ENCODE measurements around the gene PDE4D.
A peak's percentile ranks its signal among the peaks of the same experiment; 100 is the strongest.
"Not testable (repeated sequence)": the region's sequence is repeated elsewhere in the genome, so short reads cannot be mapped to it uniquely, and the experiment has no call there.

PDE4D gene

DNA sequence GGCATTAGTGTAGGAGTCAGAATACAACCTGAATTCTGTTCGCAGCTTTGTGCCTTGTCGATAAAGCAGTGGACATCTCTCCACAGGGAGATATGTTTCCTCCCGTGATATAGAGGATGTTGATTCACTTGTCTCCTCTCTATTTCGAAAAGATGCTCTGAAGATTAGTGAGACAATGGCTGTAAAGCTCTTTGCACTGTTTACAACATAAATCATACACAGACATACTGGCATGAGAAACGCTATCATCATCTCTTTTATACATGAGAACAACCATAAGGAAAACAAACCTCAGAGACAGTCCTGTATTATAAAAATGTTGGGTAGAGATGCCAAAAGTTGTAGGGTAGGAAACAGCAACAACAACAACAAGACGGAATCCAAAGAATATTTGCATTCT is 803.2 kb downstream of the PDE4D start:
- no peak for DNase-seq

DNA sequence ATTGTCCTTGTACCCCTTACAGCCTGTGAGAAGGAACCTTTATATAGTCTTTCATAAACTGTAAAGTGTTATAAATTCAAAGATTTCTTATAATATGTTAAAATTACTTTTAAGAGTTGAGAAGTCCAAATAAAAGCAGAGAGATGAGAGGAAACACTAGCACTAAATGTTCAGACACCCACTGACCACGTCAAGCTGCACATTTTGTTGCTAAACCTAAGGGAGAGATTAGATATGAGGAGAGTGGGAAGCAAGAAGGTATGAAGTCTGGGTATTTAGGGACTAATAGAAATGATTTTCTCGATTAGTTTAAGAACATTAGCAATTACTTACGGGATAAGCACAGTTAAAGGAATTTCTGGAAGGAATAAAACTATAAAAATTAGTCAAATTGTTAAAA is 803.8 kb downstream of the PDE4D start:
- no peak for DNase-seq

DNA sequence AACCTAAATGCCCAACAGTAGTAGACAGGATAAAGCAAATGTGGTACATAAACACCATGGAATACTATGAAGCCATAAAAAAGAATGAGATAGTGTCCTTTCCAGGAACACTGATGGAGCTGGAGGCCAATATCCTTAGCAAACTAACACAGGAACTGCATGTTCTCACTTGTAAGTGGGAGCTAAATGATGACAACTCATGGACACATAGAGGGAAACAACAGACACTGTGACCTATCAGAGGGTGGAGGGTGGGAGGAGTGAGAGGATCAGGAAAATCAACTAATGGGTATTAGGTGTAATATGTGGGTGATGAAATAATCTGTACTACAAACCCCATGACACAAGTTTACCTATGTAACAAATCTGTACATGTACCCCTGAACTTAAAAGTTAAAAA is 805.0 kb downstream of the PDE4D start:
- no peak for DNase-seq

DNA sequence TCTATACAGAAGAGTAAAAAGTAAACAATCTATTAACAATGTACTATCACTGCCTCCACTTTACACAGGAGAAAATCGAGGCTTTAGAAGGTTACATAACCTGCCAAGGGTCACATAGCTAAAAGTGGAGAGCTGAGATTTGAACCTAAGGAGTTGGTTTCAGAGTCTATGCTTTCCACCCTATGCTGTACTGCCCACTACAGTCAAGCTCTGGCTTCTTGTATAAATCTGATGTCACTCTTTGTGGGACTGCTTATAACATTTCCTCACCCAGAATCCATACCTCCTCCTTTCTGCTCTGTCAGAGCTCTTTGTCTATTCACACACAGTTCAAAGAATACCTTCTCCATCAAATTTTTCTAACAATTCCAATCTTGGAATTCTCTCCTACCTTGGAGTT is 807.5 kb downstream of the PDE4D start:
- no peak for DNase-seq

DNA sequence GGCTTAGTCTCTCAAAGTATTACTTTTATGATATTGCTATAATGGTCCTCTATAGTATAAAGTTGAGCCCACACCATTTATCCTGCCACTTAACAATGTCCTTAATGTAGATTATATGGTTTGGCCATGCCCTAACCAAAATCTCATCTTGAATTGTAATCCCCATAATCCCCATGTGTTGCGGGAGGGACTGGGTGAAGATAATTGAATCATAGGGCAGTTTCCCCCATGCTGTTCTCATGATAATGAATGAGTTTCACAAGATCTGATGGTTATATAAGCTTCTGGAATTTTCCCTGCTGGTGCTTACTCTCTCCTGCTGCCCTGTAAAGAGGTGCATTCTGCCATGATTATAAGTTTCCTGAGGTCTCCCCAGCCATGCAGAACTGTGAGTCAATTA is 811.8 kb downstream of the PDE4D start:
- DNase-seq: peak; percentile 94

DNA sequence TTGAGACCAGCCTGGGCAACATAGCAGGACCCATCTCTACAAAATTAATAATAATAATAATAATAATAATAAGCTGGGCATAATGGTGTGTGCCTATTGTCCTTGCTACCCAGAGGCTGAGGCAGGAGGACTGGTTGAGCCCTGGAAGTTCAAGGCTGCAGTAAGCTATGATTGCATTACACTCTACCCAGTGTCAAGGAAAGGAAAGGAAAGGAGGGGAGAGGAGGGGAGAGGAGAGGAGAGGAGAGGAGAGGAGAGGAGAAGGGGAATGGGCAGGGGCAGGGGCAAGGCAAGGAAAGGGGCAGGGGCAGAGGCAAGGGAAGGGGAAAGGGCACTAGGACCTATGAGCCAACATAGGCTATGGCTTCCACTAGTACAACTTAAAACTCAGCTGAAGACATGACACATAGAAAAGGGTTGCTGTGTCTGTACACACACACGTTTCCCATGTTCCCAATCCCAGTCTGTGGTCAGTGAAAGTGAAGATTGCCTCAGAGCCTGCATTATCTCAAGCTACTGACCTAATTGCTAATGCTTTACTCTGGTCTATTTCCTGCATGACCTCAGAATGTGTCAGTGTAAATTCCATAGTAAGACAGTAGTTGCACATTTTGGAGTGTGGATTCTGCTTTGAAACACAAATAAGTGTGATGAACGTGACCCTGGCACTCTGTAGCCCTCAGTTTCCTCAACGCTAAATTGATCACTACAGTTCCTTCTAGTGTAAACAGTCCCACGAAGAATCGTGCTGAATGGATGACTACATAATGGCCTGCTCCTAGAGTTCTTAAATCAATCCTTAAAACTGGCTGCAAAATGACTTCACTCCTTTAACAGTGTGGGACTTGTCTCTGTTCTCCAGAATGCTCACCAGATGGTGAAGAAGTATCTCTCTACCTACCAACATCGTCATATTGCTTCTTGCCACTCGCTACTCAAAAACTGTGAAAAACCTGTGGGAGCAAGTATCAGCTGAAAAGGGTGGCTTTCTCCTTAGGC is 813.6 kb downstream of the PDE4D start:
- DNase-seq: peak; percentile 21

DNA sequence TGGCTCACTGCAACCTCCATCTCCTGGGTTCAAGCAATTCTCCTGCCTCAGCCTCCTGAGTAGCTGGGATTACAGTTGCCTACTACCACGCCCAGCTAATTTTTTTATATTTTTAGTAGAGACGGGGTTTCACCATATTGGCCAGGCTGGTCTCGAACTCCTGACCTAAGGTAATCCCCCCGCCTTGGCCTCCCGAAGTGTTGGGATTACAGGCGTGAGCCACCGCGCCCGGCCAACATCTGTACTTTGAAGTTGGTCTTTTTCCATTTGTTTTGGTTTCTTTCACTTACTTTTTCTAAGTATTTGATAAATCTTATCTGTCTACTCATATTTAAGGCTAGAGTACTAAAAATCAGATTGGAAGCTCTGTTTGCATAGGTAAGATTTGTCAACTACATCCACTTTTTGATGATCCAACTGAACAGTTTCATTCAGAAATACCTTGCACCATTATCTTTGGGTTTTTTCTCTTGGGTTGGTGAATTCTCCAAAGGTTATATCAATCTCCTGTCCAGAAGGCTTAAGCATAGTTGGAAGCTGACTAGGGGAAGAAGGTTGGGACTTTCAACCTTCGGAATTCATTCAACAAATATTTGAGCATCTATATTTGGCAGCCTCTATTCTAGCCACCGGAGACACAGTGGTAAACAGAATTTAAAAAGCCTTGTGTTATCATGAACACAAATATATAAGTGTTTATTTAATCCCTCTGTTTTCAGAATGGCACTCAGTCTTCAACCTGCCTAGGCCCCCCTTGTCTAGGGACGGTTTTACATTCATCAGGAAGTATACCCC is 821.6 kb downstream of the PDE4D start:
- no peak for DNase-seq

DNA sequence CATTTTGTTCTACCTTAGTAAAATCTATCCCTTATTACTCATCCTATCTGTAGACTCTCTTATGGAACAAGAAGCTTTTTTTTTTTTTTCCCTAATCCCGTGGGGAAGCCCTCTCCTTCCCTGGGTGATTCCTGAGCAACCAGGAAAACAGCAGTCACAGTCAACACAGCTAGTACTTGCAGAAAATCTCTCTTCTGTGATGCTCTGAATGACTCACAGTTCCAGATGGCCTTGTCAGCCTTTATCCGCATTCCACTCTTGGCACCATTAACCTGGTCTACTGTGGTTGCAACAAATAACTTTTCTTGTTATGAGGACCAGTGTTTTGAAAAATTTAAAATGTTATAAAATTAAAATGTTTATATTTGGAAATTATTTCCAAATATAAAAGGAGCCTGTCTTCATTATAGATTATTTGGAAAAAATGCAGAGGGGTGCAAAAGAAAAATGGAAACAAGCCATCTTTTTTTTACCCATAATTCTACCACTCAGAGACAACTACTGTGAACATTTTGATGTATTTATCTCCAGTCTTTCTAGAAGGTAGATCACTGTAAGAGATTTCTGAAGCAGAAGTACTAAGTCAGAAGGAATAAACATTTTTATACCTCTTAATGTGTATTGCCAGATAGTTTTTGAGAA is 824.0 kb downstream of the PDE4D start:
- peak; percentile 52 for DNase-seq

DNA sequence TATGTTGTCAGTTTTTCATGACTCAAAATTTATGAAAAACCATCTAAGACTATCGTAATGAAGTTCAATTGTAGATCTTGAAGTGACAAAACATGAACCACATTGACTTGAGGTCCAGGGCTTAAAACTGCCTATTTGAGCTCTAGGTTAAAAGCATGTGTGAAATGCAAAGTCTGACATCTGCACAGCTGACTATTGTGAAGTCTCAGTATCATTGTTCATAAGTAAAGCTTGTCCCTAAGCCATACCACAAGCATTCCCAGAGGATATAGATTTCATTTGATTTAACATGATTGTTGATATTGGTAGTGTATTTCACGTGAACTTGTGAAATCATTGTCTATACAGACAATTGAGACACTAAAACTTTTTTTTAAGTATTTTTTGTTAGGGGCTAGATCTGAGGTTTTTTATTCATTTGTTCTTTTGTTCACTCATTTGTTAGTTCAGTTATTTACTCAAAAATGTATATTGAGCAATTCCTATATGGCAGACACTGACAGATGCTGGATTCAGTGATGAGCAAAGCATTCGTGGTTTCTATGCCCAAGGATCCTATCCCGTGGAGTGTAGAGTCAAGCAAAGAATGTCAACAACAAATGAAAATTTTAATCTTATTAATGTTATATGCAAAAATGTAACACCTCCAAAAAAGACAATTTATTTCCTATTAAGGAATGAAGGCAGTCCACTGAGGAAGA is 825.4 kb downstream of the PDE4D start:
- DNase-seq: no peak

DNA sequence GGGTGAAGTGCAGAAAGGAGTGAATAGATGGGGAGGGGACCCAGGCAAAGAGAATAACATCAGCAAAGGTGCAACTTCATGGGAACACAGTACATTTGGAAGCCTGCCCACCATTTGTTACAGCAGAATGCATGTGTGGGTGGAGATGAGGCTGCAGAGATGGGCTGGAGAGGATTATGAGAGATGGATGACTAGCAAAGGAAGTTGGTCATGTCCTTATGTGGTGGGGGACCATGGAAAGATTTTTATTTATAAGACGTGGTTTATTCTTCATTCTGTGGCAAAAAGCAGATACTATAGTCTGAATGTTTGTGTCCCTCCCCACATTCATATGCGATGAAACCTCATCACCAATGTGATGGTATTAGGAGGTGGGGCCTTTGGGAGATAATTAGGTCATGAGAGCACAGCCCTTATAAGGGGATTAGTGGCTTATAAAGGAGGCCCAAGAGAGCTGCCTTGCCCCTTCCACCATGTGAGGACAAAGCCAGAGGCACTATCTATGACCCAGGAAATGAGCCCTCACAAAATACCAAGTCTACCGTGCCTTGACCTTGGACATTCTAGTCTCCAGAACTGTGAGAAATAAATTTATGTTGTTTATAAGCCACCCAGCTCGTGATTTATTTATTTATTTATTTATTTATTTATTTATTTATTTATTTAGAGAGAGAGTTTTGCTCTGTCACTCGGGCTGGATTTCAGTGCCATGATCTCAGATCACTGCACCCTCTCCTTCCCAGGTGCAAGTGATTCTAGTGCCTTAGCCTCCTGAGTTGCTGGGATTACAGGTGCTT is 827.0 kb downstream of the PDE4D start:
- peak; percentile 70 for DNase-seq

DNA sequence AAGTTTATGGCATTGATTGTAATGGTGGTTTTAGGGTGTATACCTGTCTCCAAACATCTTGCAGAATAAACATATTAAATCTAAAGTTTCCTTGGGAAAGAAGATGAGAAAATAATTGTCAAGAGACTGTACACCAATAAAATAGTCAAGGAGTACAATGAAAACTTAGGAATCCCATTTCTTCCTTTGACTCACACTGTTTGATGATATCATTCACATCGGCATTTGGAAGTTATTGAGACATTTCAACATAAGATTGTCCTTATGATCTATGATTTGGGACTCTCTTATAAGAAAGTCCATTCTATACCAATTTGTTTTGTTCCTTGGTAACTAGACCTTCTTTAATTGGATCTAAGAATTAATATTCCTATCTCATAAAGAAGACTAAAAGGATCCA is 828.0 kb downstream of the PDE4D start:
- DNase-seq: no peak

DNA sequence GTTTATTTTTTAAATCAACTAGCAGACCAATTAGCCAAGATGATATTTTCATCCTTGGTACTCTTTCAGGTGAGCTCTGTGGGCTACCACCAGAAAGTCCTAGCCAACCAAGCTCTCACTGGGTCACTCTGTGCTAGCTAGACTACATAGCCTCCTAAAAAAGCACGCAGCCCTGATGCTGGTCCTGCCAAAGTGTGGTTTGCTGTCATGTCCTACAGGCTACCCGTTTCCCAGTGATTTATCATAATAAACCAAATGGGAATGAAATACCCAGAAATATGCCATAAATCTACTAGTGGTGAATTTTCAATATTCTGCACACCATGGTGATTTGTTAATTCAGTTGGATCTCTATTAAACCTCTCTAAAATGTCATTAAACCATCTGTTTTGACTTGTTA is 829.2 kb downstream of the PDE4D start:
- no peak for DNase-seq

DNA sequence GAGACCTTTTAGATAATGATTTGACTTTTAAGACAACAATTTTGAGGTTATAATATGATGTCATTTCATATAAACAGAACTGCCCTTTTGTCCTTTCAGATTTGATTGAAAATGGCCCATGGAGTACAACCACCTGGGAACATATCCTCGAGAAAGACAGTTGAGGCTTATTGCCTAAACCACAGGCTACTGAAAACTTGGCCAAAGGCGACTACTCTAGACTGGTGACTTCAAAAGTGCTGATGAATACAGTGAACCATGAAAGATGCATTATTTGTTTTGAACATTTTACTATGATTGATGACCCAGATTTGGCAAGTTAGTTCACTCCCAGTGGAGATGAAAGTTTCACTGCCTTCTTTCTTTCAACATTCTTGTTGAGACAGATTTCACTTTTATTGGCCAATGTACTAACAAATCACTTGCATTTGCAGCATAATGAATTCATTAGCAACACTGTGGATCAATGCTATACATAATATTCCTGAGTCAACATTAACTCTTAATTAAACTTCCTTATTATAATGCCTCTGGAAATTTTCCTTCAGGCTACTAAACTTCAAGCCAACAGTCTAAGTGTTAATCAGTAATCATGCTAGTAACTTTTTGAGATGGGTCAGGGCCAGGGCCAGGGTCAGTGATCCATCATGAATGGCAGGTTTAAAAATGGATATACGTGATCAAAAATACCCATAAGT is 830.4 kb downstream of the PDE4D start:
- no peak for DNase-seq

DNA sequence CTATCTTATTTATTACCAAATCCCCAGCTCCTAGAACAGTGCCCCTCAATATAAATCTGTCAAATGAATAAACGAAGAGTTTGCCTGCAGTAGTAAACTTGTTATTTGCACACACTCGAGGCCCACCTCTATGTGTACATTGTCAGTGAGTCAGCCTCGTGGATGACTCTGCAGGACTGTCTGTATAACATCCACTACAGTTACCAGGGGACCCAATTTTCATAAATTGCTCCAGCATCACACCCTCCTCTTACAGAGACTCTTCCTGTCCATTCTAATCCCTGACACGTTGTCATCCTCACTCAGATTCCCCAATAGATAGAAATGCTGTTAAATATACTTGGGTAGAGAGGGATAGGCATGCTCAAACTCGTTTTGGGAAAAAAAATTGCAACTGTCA is 832.1 kb downstream of the PDE4D start:
- DNase-seq: no peak

DNA sequence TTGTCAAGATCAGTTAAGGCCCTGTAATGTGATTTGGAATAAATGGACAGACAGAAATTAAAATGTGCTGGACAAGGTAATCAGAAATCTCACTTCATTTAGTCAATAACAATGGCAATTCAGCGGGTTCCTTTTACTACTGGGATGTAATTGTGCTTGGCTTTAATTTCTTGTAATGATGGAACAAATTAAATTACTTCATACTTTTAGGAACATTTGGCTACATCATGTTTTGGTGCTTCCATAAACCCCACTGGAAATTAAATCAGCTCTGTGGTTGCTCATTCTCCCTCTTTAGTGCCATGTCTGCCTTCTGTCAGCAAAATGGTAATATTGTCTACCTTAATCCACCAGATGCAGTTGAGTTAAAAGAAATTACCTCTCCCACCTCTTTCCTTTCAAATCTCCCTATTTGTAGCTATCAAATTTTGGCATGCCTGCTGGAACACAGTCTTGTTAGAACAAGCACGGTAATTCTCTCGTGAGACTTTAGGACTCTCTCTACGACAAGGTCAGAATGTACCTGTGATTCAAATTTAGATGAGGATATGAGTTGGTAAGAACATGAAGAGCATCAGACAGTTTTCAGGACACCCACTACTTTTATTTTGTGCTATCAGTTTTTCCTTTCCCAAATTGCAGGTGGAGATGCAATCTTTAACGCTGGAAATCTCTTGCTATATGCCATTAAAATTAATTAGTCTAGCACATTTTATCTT is 834.4 kb downstream of the PDE4D start:
- DNase-seq: no peak

DNA sequence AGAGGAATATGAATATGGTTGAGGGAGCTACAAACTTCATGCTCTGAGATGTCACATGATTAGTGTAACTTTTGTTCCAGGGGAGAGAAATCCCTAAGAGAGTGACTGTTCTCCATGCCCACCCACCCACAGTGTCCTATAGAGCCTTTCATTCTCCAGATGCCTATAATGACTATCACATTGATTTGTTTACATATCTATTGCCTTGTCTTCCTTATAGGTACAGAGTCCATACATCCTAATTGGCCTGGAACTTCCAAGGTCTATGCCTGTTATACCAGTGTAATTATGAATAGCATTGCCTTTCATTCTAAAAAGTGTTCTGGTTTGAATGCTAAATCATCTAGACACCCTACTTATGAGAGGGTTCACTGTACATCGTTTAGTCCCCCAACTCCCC is 835.3 kb downstream of the PDE4D start:
- DNase-seq: no peak

DNA sequence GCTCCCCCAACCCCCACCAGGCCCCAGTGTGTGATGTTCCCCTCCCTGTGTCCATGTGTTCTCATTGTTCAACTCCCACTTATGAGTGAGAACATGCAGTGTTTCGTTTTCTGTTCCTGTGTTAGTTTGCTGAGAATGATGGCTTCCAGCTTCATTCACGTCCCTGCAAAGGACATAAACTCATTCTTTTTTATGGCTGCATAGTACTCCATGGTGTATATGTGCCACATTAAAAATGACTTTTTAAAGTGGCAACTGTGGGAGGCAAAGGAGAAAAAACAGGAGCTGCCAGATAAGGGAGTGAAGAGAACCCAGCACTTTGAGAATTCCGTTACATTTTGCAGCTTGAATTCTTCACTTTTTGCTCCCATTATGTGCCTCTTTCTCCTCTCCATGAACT is 836.9 kb downstream of the PDE4D start:
- not testable (repeated sequence) for DNase-seq

DNA sequence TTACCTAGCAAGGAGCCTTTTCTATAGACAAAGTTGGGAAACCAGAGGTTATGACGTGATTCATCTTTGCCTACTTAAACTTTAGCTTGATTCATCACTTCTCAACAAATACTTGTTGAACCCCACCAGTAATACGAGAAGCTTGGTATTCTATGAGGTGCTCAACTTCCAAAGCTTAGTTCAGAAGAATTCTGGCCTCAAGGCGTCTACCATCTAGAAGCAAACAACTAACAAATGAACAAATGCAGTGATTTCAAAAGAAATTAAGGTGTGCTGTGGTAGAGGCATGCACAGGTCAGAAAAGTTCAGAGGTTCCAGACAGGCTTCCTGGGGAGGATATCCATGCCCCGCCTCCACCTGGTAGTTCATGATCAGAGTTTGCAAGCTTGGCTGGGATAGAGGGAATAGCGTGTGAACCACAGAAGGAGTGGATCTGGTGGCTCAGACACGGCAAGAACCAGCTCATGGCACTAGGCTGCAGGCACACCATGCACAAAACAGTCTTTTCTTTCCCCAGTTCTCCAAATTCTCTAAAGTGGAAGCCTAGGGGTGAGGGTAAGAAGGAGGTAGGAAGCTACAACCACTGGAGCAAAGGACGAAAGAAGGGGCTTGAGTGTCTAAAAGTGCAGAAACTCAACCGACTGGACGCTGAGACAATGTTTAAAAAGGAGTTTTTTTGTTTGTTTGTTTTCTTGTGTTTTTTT is 837.6 kb downstream of the PDE4D start:
- no peak for DNase-seq

DNA sequence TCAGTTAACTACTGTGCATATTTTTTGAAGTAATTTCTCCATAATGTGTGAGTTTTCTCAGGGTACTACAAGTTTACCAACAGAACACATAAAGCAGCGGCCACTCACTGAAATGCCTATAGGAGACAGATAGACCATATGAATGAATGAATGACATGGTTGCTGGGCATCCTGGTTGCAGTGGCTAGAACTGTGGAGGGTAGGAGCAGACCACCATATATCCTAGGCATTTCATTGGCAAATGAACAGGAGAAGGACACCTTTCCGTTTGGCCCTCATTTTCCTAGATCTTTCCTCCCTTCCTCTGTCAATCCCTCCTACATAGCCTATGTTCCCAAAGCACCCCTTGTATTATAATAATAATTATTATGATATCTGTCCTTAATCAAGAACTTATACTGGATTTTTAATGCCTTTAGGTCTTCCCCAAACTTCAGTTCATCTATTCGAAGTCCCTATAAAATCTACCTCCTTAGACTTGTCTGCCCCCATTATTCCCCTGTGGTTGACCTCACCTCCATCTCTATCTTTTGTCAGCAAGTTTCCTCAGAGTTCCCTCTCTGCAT is 838.5 kb downstream of the PDE4D start:
- no peak for DNase-seq

DNA sequence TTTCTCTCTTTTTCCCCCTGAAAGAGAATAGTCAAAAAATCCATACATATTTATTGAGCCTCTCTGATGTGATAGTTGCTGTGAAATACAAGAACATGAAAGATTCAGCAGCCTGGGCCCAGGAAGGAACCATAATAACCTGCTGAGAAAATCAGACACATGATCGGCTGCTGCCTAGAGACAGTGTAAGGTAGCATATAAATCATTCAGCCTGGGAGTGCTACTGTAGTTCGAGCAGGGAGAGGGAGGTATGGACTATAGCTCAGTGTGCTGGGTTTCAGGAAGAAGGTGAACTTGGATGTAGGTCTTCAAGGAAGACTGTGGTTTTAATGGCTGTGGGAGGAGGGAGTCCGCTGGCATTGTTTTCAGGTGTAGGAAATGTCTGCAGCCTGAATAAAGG is 841.6 kb downstream of the PDE4D start:
- no peak for DNase-seq

Measured in NCI-H82 (cell line).